ENCODE data around the gene RNF181.

DNA sequence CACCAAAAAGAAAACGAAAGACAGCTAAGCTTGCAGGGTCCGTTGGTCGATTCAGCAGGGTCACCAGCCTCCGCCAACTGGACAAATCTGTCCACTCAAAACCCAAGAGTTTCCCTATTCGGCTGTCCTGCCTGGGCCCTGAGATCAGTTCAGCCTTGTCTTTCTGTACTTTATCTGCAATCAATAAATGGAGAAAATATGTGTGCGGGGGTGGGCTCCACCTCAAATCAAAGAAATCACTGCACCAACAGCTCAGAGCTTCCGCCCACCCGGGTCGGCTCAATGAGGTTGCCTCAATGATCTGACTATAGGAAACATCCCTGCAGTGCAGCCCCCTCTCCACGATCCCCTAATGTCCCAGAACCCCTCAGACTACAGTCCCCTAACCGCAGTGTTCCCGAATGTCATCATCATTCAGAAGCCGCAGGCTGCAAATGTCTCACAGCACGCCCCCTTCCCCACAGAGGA lies 34.7 kb upstream of the RNF181 start:
- TF ChIP-seq CEBPB (IDR thresholded peaks at IDR 0.05; ENCODE audit: low read depth) (no peak), POLR2A (IDR thresholded peaks at IDR 0.05; ENCODE audit: borderline replicate concordance, extremely low read depth, insufficient read depth, insufficient read length) (no peak), ZFX (IDR thresholded peaks at IDR 0.05) (no peak), EZH2 (IDR thresholded peaks at IDR 0.05) (no peak), SRF (IDR thresholded peaks at IDR 0.05; ENCODE audit: low read depth) (no peak), ZNF274 (IDR thresholded peaks at IDR 0.05; ENCODE audit: low read depth, low read length) (no peak), SIN3A (IDR thresholded peaks at IDR 0.05; ENCODE audit: low read depth) (no peak)
- TF ChIP-seq, protein P1, sequence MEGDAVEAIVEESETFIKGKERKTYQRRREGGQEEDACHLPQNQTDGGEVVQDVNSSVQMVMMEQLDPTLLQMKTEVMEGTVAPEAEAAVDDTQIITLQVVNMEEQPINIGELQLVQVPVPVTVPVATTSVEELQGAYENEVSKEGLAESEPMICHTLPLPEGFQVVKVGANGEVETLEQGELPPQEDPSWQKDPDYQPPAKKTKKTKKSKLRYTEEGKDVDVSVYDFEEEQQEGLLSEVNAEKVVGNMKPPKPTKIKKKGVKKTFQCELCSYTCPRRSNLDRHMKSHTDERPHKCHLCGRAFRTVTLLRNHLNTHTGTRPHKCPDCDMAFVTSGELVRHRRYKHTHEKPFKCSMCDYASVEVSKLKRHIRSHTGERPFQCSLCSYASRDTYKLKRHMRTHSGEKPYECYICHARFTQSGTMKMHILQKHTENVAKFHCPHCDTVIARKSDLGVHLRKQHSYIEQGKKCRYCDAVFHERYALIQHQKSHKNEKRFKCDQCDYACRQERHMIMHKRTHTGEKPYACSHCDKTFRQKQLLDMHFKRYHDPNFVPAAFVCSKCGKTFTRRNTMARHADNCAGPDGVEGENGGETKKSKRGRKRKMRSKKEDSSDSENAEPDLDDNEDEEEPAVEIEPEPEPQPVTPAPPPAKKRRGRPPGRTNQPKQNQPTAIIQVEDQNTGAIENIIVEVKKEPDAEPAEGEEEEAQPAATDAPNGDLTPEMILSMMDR (IDR thresholded peaks at IDR 0.05 in 2 of 3, conservative IDR thresholded peaks at IDR 0.05 in 1 of 3; ENCODE audit: borderline replicate concordance in 1 of 3, insufficient read depth in 1 of 3, low read depth in 2 of 3, low read length in 2 of 3), result no peak
- TF ChIP-seq, protein P2, sequence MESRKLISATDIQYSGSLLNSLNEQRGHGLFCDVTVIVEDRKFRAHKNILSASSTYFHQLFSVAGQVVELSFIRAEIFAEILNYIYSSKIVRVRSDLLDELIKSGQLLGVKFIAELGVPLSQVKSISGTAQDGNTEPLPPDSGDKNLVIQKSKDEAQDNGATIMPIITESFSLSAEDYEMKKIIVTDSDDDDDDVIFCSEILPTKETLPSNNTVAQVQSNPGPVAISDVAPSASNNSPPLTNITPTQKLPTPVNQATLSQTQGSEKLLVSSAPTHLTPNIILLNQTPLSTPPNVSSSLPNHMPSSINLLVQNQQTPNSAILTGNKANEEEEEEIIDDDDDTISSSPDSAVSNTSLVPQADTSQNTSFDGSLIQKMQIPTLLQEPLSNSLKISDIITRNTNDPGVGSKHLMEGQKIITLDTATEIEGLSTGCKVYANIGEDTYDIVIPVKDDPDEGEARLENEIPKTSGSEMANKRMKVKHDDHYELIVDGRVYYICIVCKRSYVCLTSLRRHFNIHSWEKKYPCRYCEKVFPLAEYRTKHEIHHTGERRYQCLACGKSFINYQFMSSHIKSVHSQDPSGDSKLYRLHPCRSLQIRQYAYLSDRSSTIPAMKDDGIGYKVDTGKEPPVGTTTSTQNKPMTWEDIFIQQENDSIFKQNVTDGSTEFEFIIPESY (IDR thresholded peaks at IDR 0.05; ENCODE audit: extremely low read depth, insufficient replicate concordance, low read length), result no peak
